CD4-positive, alpha-beta T cell treated with Interleukin-17A for 4 hours (primary cell): Measurements from ENCODE around the gene RBM4B.
"Not testable (repeated sequence)": the region's sequence is repeated elsewhere in the genome, so short reads cannot be mapped to it uniquely, and the experiment has no call there.

Experiments used
- DNase-seq: peaks from one replicate; pipeline ENCODE4 v3.0.0-alpha.2; 2020; ENCODE audit warnings: mixed read lengths

RBM4B gene

GRCh38 chr11:66686100-66686785 is 8.6 kb upstream of the RBM4B start:
- no peak for DNase-seq

- no peak for DNase-seq
Measured at GRCh38 chr11:66685276-66686099, 7.8 kb upstream of the RBM4B start.

- DNase-seq = no peak
Measured at GRCh38 chr11:66684635-66685034, 6.9 kb upstream of the RBM4B start.

GRCh38 chr11:66683877-66684276 is 6.2 kb upstream of the RBM4B start:
- no peak for DNase-seq

- no peak for DNase-seq
Measured at GRCh38 chr11:66680966-66681645, 3.4 kb upstream of the RBM4B start.

- no peak for DNase-seq
Measured at GRCh38 chr11:66676931-66677598, 622 bp downstream of the RBM4B start.

GRCh38 chr11:66676282-66676919 is 1.3 kb downstream of the RBM4B start:
- no peak for DNase-seq

- DNase-seq = no peak
Measured at GRCh38 chr11:66674964-66675602, 2.6 kb downstream of the RBM4B start.

GRCh38 chr11:66670816-66671215 is 6.9 kb downstream of the RBM4B start:
- no peak for DNase-seq

GRCh38 chr11:66665369-66665768 is 12.3 kb downstream of the RBM4B start:
- DNase-seq = no peak

- DNase-seq = no peak
Measured at GRCh38 chr11:66663741-66664296, 13.9 kb downstream of the RBM4B start.

- DNase-seq = no peak
Measured at GRCh38 chr11:66659763-66660162, 17.9 kb downstream of the RBM4B start.

GRCh38 chr11:66653123-66653522 is 24.6 kb downstream of the RBM4B start:
- no peak for DNase-seq

- DNase-seq = no peak
Measured at GRCh38 chr11:66652651-66653050, 25.0 kb downstream of the RBM4B start.

GRCh38 chr11:66651016-66651415 is 26.7 kb downstream of the RBM4B start:
- no peak for DNase-seq

- DNase-seq = no peak
Measured at GRCh38 chr11:66649903-66650302, 27.8 kb downstream of the RBM4B start.

GRCh38 chr11:66646828-66647227 is 30.9 kb downstream of the RBM4B start:
- DNase-seq = no peak

GRCh38 chr11:66643745-66644437 is 33.8 kb downstream of the RBM4B start:
- DNase-seq = no peak

GRCh38 chr11:66641834-66642233 is 35.9 kb downstream of the RBM4B start:
- DNase-seq = no peak

GRCh38 chr11:66639814-66640340 is 37.8 kb downstream of the RBM4B start:
- DNase-seq = not testable (repeated sequence)
